ENCODE data around the gene ZFYVE28.

GRCh38 chr4:2406920-2407319 is 11.5 kb downstream of the ZFYVE28 start:
- TF ChIP-seq CTCF (IDR thresholded peaks at IDR 0.05) (no peak), POLR2A (IDR thresholded peaks at IDR 0.05) (no peak)

All from adrenal gland (tissue), 5 donors.